ENCODE results near the gene CERKL.

DNA sequence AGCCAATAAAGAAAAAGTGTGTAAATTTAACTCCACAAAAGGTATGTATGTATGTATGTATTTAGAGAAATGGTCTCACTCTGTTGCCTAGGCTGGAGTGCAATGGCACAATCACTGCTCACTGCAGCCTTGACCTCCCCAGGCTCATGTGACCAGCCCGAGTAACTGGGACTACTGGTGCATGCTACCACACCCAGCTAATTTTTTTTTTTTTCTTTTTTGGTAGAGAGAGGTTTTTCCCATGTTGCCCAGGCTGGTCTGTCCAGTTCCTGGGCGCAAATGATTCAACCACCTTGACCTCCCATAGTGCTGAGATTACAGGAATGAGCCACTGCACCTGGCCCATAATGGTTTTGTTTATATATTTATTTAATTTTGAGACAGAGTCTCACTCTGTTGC, 67.1 kb downstream of the CERKL start:
- TF ChIP-seq CTCF (IDR thresholded peaks at IDR 0.05; ENCODE audit: poor library complexity) = no peak
- TF ChIP-seq EZH2phosphoT487 (IDR thresholded peaks at IDR 0.05; ENCODE audit: low read depth, severe bottlenecking, unreplicated experiment) = no peak
- TF ChIP-seq EZH2 (IDR thresholded peaks at IDR 0.05; ENCODE audit: borderline replicate concordance) = no peak
